HepG2 (cell line): ENCODE measurements around the gene NID2.

Experiments used
- CHD4 ChIP-seq: fragments of 200-600 bp; sonication (generic); IDR thresholded peaks from 2 replicates; pipeline ENCODE4 v1.7.0; 2017; ENCODE audit warnings: mild to moderate bottlenecking, low read length, borderline replicate concordance
- CREB1 ChIP-seq, 2 experiments: fragments of 450-650 bp in 1 of 2; IDR thresholded peaks; 2 replicates each; pipeline ENCODE4 v1.6.1; 2016 to 2017; ENCODE audit warnings: control low read depth in 1 of 2, mild to moderate bottlenecking in 1 of 2, missing compliant biosample characterization in 1 of 2, missing genetic modification characterization in 1 of 2
- ELF4 ChIP-seq: sonication (generic); formaldehyde crosslinking; IDR thresholded peaks from 2 replicates; pipeline ENCODE4 v1.5.0; 2020; ENCODE audit warnings: missing genetic modification reagents, mild to moderate bottlenecking, moderate library complexity, borderline replicate concordance
- HNRNPUL1 ChIP-seq: fragments of 200-400 bp; formaldehyde crosslinking; IDR thresholded peaks from 2 replicates; pipeline ENCODE4 v1.6.1; 2017; ENCODE audit warnings: low read depth, mild to moderate bottlenecking, low read length, moderate library complexity
- JUNB ChIP-seq: sonication (generic); formaldehyde crosslinking; IDR thresholded peaks from 2 replicates; pipeline ENCODE4 v1.8.0; 2022; ENCODE audit warnings: missing genetic modification reagents, mild to moderate bottlenecking, borderline replicate concordance
- NBN ChIP-seq: fragments of 450-650 bp; conservative IDR thresholded peaks from 2 replicates; pipeline ENCODE4 v1.6.1; 2017
- NR2F1 ChIP-seq, 2 experiments: fragments of 450-650 bp in 1 of 2; formaldehyde crosslinking in 1 of 2; IDR thresholded peaks; 2 replicates each; pipeline versions ENCODE4 v1.5.0 to v1.6.1; 2016 to 2020; ENCODE audit warnings: mild to moderate bottlenecking in 1 of 2, missing compliant biosample characterization in 1 of 2, missing genetic modification reagents in 1 of 2, moderate library complexity in 1 of 2
- PRMT3 ChIP-seq: sonication (generic); formaldehyde crosslinking; IDR thresholded peaks from 2 replicates; pipeline ENCODE4 v1.8.1; 2022; ENCODE audit warnings: low read depth, mild to moderate bottlenecking, moderate library complexity, missing genetic modification reagents, borderline replicate concordance
- ZFP36 ChIP-seq: fragments of 150-350 bp; IDR thresholded peaks from 2 replicates; pipeline ENCODE4 v1.6.1; 2018; ENCODE audit warnings: borderline replicate concordance, low read length, low read depth; ENCODE audit not compliant: partially characterized antibody
- ZFP82 ChIP-seq: sonication (generic); formaldehyde crosslinking; IDR thresholded peaks from 2 replicates; pipeline ENCODE4 v1.5.1; 2020; ENCODE audit warnings: mild to moderate bottlenecking, missing genetic modification reagents, borderline replicate concordance
- ZNF230 ChIP-seq: sonication (generic); formaldehyde crosslinking; IDR thresholded peaks from 2 replicates; pipeline ENCODE4 v1.4.0; 2020; ENCODE audit warnings: mild to moderate bottlenecking, missing genetic modification reagents
- ZNF335 ChIP-seq: sonication (generic); formaldehyde crosslinking; IDR thresholded peaks from 2 replicates; pipeline ENCODE4 v1.4.0; 2020; ENCODE audit warnings: missing genetic modification reagents
- ZNF687 ChIP-seq: sonication (generic); formaldehyde crosslinking; IDR thresholded peaks from 2 replicates; pipeline ENCODE4 v1.5.1; 2020; ENCODE audit warnings: mild to moderate bottlenecking, missing genetic modification reagents, moderate library complexity
- TF ChIP-seq, protein P1 (sequence below): sonication (generic); formaldehyde crosslinking; IDR thresholded peaks from 2 replicates; pipeline ENCODE4 v1.5.0; 2020; ENCODE audit warnings: mild to moderate bottlenecking, missing genetic modification reagents, moderate library complexity

DNA sequence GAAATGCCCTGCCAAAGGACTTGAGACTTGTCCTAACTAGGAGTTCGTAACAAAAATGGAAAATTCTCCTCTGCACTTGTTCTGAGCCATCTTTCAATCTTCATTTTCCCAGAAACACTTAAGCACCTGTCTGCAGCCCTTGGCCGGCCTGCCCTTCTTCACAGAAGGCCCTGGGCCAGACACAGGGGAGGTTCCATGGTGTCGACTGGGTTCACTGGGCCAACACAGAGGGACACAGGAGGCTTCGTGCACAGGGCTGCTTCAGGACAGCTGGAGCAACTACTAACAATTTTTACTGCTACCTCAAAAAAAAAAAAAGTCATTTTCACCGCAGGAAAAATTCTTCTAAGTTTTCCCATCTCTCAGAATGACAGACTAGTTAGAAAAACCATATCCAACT is 19.6 kb downstream of the NID2 start:
- TF ChIP-seq JUNB (CRISPR knock-in tag) (no peak), CHD4 (no peak), CREB1 (IDR thresholded peaks at IDR 0.05) (no peak), CREB1 (CRISPR knock-in tag; IDR thresholded peaks at IDR 0.05) (no peak), ZNF230 (CRISPR knock-in tag) (no peak), NBN (no peak), PRMT3 (CRISPR knock-in tag) (no peak), NR2F1 (CRISPR knock-in tag; IDR thresholded peaks at IDR 0.05) (no peak), ZFP82 (no peak), ZNF335 (CRISPR knock-in tag) (no peak), ELF4 (CRISPR knock-in tag) (no peak), HNRNPUL1 (no peak), ZNF687 (CRISPR knock-in tag) (no peak), ZFP36 (no peak)
- TF ChIP-seq, protein P1, sequence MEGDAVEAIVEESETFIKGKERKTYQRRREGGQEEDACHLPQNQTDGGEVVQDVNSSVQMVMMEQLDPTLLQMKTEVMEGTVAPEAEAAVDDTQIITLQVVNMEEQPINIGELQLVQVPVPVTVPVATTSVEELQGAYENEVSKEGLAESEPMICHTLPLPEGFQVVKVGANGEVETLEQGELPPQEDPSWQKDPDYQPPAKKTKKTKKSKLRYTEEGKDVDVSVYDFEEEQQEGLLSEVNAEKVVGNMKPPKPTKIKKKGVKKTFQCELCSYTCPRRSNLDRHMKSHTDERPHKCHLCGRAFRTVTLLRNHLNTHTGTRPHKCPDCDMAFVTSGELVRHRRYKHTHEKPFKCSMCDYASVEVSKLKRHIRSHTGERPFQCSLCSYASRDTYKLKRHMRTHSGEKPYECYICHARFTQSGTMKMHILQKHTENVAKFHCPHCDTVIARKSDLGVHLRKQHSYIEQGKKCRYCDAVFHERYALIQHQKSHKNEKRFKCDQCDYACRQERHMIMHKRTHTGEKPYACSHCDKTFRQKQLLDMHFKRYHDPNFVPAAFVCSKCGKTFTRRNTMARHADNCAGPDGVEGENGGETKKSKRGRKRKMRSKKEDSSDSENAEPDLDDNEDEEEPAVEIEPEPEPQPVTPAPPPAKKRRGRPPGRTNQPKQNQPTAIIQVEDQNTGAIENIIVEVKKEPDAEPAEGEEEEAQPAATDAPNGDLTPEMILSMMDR (CRISPR knock-in tag) = no peak
